K562 (cell line): ENCODE results near the gene OR2Z1. TPM values are rescaled to one million over a fixed set of nuclear protein-coding genes. Genes with fewer than 3 reads are reported as not detected.

ENCODE experiments used
- ATAC-seq: fragments of 200-7000 bp; cut with Tn5 transposase; 3 replicates; pipeline ENCODE4 v1.9.1; 2020; ENCODE audit warnings: moderate library complexity
- BruUV-seq: library from RNA; stranded (reverse); fragments of 400-500 nt; replicated peaks from 2 replicates; lab custom pipeline; 2021; lab: Mats Ljungman, UMichigan
- CTCF ChIA-PET: fragments of 300-600 bp; formaldehyde crosslinking; extraction: SDS; loops from one replicate; lab custom pipeline; 2021; ENCODE audit warnings: low intra/inter-chr PET ratio; lab: Yijun Ruan, JAX
- POLR2A ChIA-PET: fragments of 300-600, 350-650 bp; sonication (Branson Sonifier 250); formaldehyde crosslinking; extraction: SDS; loops from one replicate; lab custom pipeline; 2021; ENCODE audit warnings: antibody characterized with exemption, inconsistent platforms; lab: Yijun Ruan, JAX
- DNase-seq, 4 experiments: peaks; one replicate each; pipeline versions ENCODE4 v3.0.0 to v3.0.0-alpha.2; 2011 to 2018; ENCODE audit warnings: low spot score in 3 of 4, mixed read lengths in 3 of 4; ENCODE audit errors: extremely low read depth in 1 of 4
- FAIRE-seq: peaks from 2 replicates; lab custom pipeline; 2011; peaks lifted over from hg19 to GRCh38; lab: Jason Lieb, UNC
- H2AFZ ChIP-seq: 2 replicates; pipeline ENCODE4 v1.6.0; 2011; ENCODE audit warnings: low read depth, low read length, control low read depth, inconsistent platforms
- H3K27ac ChIP-seq: fragments of 200-600 bp; 3 replicates; pipeline ENCODE4 v1.8.0; 2011; ENCODE audit warnings: low read depth, mild to moderate bottlenecking, control low read depth, inconsistent platforms, low read length, moderate library complexity, mixed read lengths; ENCODE audit errors: extremely low read depth
- H3K27me3 ChIP-seq, 2 experiments: fragments of 300-600 bp in 1 of 2; 2 replicates in 1 of 2; 3 replicates in 1 of 2; pipeline versions ENCODE4 v1.6.0 to v1.8.0; 2011; ENCODE audit warnings: inconsistent platforms in 2 of 2, low read length in 2 of 2, mild to moderate bottlenecking in 1 of 2, mixed read lengths in 1 of 2, moderate library complexity in 1 of 2; ENCODE audit not compliant: control insufficient read depth in 2 of 2, insufficient read depth in 2 of 2
- H3K36me3 ChIP-seq: fragments of 300-600 bp; 3 replicates; pipeline ENCODE4 v1.8.0; 2011; ENCODE audit warnings: mild to moderate bottlenecking, low read length, inconsistent platforms; ENCODE audit not compliant: control insufficient read depth, insufficient read depth
- H3K4me1 ChIP-seq, 2 experiments: fragments of 200-600 bp in 1 of 2; replicated peaks in 1 of 2; 2 replicates in 1 of 2; 3 replicates in 1 of 2; pipeline versions ENCODE4 v1.5.1 to v1.8.0; 2011; ENCODE audit warnings: inconsistent platforms in 2 of 2, low read length in 2 of 2, mild to moderate bottlenecking in 1 of 2, mixed read lengths in 1 of 2, moderate library complexity in 1 of 2; ENCODE audit not compliant: control insufficient read depth in 2 of 2, insufficient read depth in 2 of 2
- H3K4me2 ChIP-seq: 2 replicates; pipeline ENCODE4 v1.6.1; 2011; ENCODE audit warnings: low read length, control low read depth, inconsistent platforms, mixed read lengths; ENCODE audit not compliant: insufficient read depth
- H3K4me3 ChIP-seq: fragments of 200-600 bp; sonication (generic), shearing (Covaris generic); 2 replicates; pipeline ENCODE4 v1.5.1; 2016; ENCODE audit warnings: control low read depth, inconsistent platforms
- H3K79me2 ChIP-seq: fragments of 200-600 bp; 3 replicates; pipeline ENCODE4 v1.8.0; 2011; ENCODE audit warnings: low read length, inconsistent platforms; ENCODE audit not compliant: control insufficient read depth, insufficient read depth
- H3K9ac ChIP-seq, 2 experiments: 2 replicates each; pipeline versions ENCODE4 v1.6.0 to v1.6.1; 2011; ENCODE audit warnings: low read depth in 2 of 2, low read length in 2 of 2, control low read depth in 1 of 2, inconsistent platforms in 1 of 2, mild to moderate bottlenecking in 1 of 2, mixed read lengths in 1 of 2; ENCODE audit not compliant: insufficient read depth in 1 of 2
- H3K9me1 ChIP-seq: one replicate; pipeline ENCODE4 v1.6.0; 2011; ENCODE audit warnings: inconsistent platforms, mild to moderate bottlenecking, low read length, moderate library complexity; ENCODE audit not compliant: control insufficient read depth, insufficient read depth
- H3K9me3 ChIP-seq: replicated peaks from 2 replicates; pipeline ENCODE4 v1.5.1; 2011; ENCODE audit warnings: low read depth, low read length, inconsistent platforms; ENCODE audit not compliant: control insufficient read depth, insufficient read depth
- H4K20me1 ChIP-seq: replicated peaks from 2 replicates; pipeline ENCODE4 v1.6.1; 2011; ENCODE audit warnings: low read length, inconsistent platforms, mixed read lengths; ENCODE audit not compliant: control insufficient read depth, insufficient read depth
- BCL6 ChIP-seq: fragments of 250-450 bp; sonication (Bioruptor Pico); IDR thresholded peaks from 2 replicates; pipeline ENCODE4 v1.4.0; 2020
- HMGN3 ChIP-seq: IDR thresholded peaks from 2 replicates; pipeline ENCODE4 v1.6.1; 2011; ENCODE audit warnings: borderline replicate concordance, low read depth, mild to moderate bottlenecking, mixed read lengths, low read length; ENCODE audit not compliant: insufficient read length; ENCODE audit errors: extremely low read depth
- IFI16 ChIP-seq: fragments of 250-450 bp; sonication (Bioruptor Pico); IDR thresholded peaks from 2 replicates; pipeline ENCODE4 v2.1.2; 2022; ENCODE audit warnings: mild to moderate bottlenecking, inconsistent platforms
- L3MBTL2 ChIP-seq: fragments of 450-650 bp; IDR thresholded peaks from 2 replicates; pipeline ENCODE4 v1.6.1; 2016; ENCODE audit warnings: mild to moderate bottlenecking, moderate library complexity
- MEF2A ChIP-seq: IDR thresholded peaks from 2 replicates; pipeline ENCODE4 v1.6.1; 2011; ENCODE audit warnings: low read depth, mild to moderate bottlenecking, low read length, moderate library complexity; ENCODE audit not compliant: control insufficient read depth
- MTA1 ChIP-seq: fragments of 450-650 bp; IDR thresholded peaks from 2 replicates; pipeline ENCODE4 v1.6.1; 2017; ENCODE audit warnings: borderline replicate concordance
- PRMT5 ChIP-seq: sonication (generic); formaldehyde crosslinking; IDR thresholded peaks from 2 replicates; pipeline ENCODE4 v1.5.0; 2020; ENCODE audit warnings: missing genetic modification reagents
- RAD51 ChIP-seq: fragments of 450-650 bp; IDR thresholded peaks from 2 replicates; pipeline ENCODE4 v1.7.1; 2016; ENCODE audit warnings: low read depth, mild to moderate bottlenecking, borderline replicate concordance
- SRSF7 ChIP-seq: fragments of 200-400 bp; formaldehyde crosslinking; optimal IDR thresholded peaks from 2 replicates; pipeline ENCODE3; 2017; ENCODE audit warnings: mild to moderate bottlenecking, low read depth, low read length
- YBX1 ChIP-seq: fragments of 450-650 bp; IDR thresholded peaks from 2 replicates; pipeline ENCODE4 v1.7.1; 2016; ENCODE audit warnings: mild to moderate bottlenecking
- WGBS: fragments of 100-300 bp; shearing (Covaris generic); methylation state at CpG from one replicate; pipeline ENCODE4 v1.1.6; 2016; ENCODE audit warnings: low coverage, mixed read lengths; ENCODE audit not compliant: insufficient coverage; ENCODE audit errors: missing lambda C conversion rate; 5-methylcytosine and 5-hydroxymethylcytosine counted together
- in situ Hi-C: fragments of 300-500 bp; cut with MboI; formaldehyde crosslinking; loops from 4 replicates; pipeline ENCODE4 v1.15.0; 2018; ENCODE audit warnings: inconsistent platforms, mixed read lengths
- intact Hi-C: fragments of 100-400 bp; cut with micrococcal nuclease; formaldehyde crosslinking; loops from 2 replicates; pipeline ENCODE4 v1.14.2; 2022
- polyA plus RNA-seq, 8 experiments: library from polyadenylated mRNA; depleted of rRNA in 4 of 8; stranded (reverse) in 5 of 8; unstranded in 3 of 8; fragments of >200 nt; fragmentation: Nextera tagmentation in 2 of 8; fragmentation: Illumina TruSeq in 1 of 8; extraction: Ambion mirVana in 2 of 8; extraction: Trizol in 1 of 8; gene quantifications; 2 replicates each; pipeline versions ENCODE4 v1.2.1 to v1.2.3, GENCODE V29; 2011 to 2014; ENCODE audit warnings: inconsistent platforms in 1 of 8, missing spikeins in 1 of 8
- total RNA-seq, 7 experiments: library from RNA; depleted of rRNA in 6 of 7; stranded (reverse); fragments of >200 nt in 6 of 7; fragmentation: Illumina TruSeq in 2 of 7; extraction: Trizol in 2 of 7; gene quantifications; 2 replicates each; pipeline versions ENCODE4 v1.2.1 to v1.2.3, GENCODE V29; 2011 to 2021; ENCODE audit warnings: low replicate concordance in 1 of 7
- TF ChIP-seq, protein P1 (sequence below): fragments of 450-650 bp; formaldehyde crosslinking; conservative IDR thresholded peaks from 2 replicates; pipeline ENCODE4 v1.4.0; 2022; ENCODE audit warnings: mild to moderate bottlenecking, missing genetic modification characterization
- TF ChIP-seq, protein P2 (sequence below): IDR thresholded peaks from 2 replicates; pipeline ENCODE4 v1.6.1; 2016; ENCODE audit warnings: missing genetic modification characterization, missing compliant biosample characterization
- TF ChIP-seq, protein P3 (sequence below): fragments of 450-650 bp; formaldehyde crosslinking; IDR thresholded peaks from 2 replicates; pipeline ENCODE4 v1.4.0; 2020; ENCODE audit warnings: mild to moderate bottlenecking, mixed read lengths
- TF ChIP-seq, protein P4 (sequence below): fragments of 450-650 bp; formaldehyde crosslinking; IDR thresholded peaks from 2 replicates; pipeline ENCODE4 v1.4.0; 2022; ENCODE audit warnings: missing genetic modification characterization

Gene OR2Z1
- total and polyA plus RNA-seq, 9 of the 15 experiments (the other 6 are each of a cell fraction or from before 2014, with no cell fraction given) = 0.13 TPM; not detected in 8

DNA sequence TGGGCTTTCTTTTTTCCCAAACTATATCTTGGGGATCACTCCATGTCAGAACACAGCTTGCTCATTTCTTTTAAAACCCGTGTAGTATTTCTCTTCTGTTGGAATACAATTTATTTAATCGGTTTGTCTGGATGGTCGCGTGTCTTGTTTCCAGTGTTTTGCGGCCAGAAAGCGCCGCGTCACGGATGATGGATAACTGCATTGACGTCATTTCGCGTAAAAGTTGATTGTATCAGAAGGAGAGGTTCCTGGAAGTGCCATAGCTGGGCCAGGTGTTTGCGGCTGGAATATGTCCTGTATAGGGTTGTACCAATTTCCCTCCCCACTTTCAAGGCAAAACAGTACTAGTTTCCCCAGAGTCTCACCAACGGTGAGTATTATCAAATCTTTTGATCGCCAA is 32.5 kb upstream of the OR2Z1 start (continued):
- TF ChIP-seq HMGN3 = no peak

DNA sequence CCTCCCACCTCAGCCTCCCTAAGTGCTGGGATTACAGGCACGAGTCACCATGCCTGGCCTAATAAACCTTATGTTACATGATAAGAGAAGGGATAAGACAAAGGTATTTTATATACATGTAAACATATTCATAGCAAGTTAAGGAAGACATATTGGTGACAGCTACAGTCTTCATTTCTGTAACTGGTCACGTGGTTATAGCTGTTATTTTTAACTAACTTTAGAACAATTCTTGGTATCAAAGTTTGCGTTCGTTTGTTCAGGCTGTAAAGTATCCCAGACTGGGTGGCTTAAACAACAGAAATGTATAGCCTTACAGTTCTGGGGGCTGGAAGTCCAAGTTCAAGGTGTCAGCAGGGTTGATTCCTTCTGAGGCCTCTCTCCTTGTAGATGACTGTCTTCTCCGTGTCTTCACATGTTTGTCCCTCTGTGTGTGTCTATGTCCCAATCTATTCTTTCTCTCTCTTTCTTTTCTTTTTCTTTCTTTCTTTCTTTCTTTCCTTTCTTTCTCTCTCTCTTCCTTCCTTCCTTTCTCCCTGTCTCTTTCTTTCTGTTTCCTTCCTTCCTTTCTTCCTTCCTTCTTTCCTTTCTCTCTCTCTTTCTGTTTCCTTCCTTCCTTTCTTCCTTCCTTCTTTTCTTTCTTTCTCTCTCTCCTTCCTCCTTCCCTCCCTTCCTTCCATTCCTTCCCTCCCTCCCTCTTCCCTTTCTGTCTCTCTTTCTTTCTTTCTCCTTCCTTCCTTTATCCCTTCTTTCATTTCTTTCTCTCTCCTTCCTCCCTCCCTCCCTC is 30.5 kb upstream of the OR2Z1 start:
- Histone ChIP-seq H3K9ac (no peak overlapping the region), H3K9me1 (no peaks in the 10 kb centered on the region), H4K20me1 (no peaks in the 10 kb centered on the region), H3K9me3 (no peaks in the 10 kb centered on the region), H3K27me3 (no peaks in the 10 kb centered on the region), H3K4me3 (no peak overlapping the region), H2AFZ (no peak overlapping the region), H3K27ac (no peak overlapping the region), H3K79me2 (no peaks in the 10 kb centered on the region), H3K4me1 (no peaks in the 10 kb centered on the region; a peak in 2 of 5 replicates), H3K36me3 (no peaks in the 10 kb centered on the region), H3K4me2 (no peak overlapping the region)
- no TSS peak for BruUV-seq
- intact Hi-C loops = loop anchor here (10.0 kb wide), 1 partner anchor 76 kb away; the partner anchor contains the start of gene ADAMTS10
- ATAC-seq (no peak), DNase-seq (no peak), FAIRE-seq (no peak)
- in situ Hi-C loops = loop anchor here (5.0 to 10.0 kb wide), 2 partner anchors 34 to 76 kb away; partner anchors contain the start of gene ADAMTS10
- WGBS = 1% methylated on average over 5 of the region's 5 CpGs
- CTCF ChIA-PET = interaction anchor here (0.7 to 4.2 kb wide), 3 partner anchors 36 to 389 kb away, joined by 3 to 50 read pairs (median 6); no protein-coding TSS in a partner anchor
- POLR2A ChIA-PET = no interaction called here
- TF ChIP-seq, protein P1, sequence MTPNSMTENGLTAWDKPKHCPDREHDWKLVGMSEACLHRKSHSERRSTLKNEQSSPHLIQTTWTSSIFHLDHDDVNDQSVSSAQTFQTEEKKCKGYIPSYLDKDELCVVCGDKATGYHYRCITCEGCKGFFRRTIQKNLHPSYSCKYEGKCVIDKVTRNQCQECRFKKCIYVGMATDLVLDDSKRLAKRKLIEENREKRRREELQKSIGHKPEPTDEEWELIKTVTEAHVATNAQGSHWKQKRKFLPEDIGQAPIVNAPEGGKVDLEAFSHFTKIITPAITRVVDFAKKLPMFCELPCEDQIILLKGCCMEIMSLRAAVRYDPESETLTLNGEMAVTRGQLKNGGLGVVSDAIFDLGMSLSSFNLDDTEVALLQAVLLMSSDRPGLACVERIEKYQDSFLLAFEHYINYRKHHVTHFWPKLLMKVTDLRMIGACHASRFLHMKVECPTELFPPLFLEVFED = 0 out of 2 replicates have a peak, but pooled peaks have one; percentile 52
- TF ChIP-seq SRSF7 = no peak
- peak; percentile 75 for TF ChIP-seq RAD51
- TF ChIP-seq, protein P2, sequence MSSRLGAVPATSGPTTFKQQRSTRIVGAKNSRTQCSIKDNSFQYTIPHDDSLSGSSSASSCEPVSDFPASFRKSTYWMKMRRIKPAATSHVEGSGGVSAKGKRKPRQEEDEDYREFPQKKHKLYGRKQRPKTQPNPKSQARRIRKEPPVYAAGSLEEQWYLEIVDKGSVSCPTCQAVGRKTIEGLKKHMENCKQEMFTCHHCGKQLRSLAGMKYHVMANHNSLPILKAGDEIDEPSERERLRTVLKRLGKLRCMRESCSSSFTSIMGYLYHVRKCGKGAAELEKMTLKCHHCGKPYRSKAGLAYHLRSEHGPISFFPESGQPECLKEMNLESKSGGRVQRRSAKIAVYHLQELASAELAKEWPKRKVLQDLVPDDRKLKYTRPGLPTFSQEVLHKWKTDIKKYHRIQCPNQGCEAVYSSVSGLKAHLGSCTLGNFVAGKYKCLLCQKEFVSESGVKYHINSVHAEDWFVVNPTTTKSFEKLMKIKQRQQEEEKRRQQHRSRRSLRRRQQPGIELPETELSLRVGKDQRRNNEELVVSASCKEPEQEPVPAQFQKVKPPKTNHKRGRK (tag) = peak; percentile 94
- TF ChIP-seq IFI16 (CRISPR knock-in tag) = no peak
- TF ChIP-seq BCL6 (CRISPR knock-in tag) = no peak
- TF ChIP-seq, protein P3, sequence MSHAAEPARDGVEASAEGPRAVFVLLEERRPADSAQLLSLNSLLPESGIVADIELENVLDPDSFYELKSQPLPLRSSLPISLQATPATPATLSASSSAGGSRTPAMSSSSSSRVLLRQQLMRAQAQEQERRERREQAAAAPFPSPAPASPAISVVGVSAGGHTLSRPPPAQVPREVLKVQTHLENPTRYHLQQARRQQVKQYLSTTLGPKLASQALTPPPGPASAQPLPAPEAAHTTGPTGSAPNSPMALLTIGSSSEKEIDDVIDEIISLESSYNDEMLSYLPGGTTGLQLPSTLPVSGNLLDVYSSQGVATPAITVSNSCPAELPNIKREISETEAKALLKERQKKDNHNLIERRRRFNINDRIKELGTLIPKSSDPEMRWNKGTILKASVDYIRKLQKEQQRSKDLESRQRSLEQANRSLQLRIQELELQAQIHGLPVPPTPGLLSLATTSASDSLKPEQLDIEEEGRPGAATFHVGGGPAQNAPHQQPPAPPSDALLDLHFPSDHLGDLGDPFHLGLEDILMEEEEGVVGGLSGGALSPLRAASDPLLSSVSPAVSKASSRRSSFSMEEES = peak; percentile 93
- TF ChIP-seq L3MBTL2 = no peak
- TF ChIP-seq MEF2A = no peak
- TF ChIP-seq, protein P4, sequence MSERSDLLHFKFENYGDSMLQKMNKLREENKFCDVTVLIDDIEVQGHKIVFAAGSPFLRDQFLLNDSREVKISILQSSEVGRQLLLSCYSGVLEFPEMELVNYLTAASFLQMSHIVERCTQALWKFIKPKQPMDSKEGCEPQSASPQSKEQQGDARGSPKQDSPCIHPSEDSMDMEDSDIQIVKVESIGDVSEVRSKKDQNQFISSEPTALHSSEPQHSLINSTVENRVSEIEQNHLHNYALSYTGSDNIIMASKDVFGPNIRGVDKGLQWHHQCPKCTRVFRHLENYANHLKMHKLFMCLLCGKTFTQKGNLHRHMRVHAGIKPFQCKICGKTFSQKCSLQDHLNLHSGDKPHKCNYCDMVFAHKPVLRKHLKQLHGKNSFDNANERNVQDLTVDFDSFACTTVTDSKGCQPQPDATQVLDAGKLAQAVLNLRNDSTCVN = 0 out of 2 replicates have a peak, but pooled peaks have one; percentile 57
- no peak for TF ChIP-seq YBX1
- TF ChIP-seq MTA1 = peak; percentile 57; the same call in 1 of the 2 replicates
- no peak for TF ChIP-seq PRMT5
